T-helper 9 cell (primary cell): Measurements from ENCODE around the gene DYNC2I2.

ENCODE experiments used
- DNase-seq: peaks from one replicate; pipeline ENCODE4 v3.0.0-alpha.2; 2020

Gene DYNC2I2

GRCh38 chr9:128635266-128636023 is 21.2 kb downstream of the DYNC2I2 start:
- no peak for DNase-seq

- no peak for DNase-seq
Observed at GRCh38 chr9:128634651-128635262, 21.9 kb downstream of the DYNC2I2 start.

DNA sequence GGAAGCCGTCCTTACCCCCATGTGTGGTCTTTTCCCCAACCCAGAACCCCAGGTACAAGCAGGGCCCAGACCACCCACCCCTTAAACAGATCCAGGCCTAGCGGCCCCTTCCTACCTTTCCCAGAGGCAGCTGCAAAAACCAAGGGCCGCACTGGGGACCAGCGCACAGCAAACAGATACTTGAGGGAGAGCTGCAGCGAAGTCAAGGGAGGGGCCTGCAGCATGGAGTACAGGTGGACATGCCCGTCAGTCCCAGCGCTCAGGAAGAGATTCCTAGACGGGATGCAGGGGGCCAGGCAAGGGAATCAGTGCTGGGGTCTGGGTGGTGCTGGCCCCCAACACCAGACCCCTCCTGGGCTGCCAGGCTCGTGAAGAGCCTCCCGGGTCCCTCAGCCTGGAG is 22.5 kb downstream of the DYNC2I2 start:
- no peak for DNase-seq

- no peak for DNase-seq
Observed at GRCh38 chr9:128633601-128634000, 23.0 kb downstream of the DYNC2I2 start.

DNA sequence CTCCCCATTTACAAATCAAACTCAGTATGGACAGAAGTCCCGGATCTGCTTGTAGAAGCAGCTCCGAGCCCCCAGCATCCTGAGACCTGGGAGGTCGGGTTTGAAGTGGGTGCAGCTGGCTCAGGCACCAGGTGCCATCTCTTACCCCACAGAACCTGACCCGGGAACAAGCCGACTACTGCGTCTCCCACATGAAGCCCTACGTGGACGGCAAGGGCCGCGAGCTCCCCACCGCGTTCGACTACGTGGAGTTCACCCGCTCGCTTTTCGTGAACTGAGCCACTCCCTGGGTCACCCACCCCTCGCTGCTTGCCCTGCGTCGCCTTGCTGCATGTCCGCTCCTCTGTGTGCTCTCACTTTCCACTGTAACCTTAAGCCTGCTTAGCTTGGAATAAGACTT is 23.6 kb downstream of the DYNC2I2 start:
- DNase-seq: no peak

DNA sequence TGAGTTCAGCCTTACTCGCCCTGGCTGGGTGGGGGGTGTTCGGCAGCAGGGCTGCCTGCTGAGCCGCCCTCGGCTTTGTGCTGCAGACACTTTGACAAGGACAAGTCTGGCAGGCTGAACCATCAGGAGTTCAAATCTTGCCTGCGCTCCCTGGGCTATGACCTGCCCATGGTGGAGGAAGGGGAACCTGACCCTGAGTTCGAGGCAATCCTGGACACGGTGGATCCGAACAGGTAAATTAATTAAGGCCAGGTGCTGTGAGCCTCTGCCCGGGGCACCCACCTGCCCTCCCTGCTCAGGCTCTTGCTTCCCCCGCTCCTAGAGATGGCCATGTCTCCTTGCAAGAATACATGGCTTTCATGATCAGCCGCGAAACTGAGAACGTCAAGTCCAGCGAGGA is 24.2 kb downstream of the DYNC2I2 start:
- no peak for DNase-seq

DNA sequence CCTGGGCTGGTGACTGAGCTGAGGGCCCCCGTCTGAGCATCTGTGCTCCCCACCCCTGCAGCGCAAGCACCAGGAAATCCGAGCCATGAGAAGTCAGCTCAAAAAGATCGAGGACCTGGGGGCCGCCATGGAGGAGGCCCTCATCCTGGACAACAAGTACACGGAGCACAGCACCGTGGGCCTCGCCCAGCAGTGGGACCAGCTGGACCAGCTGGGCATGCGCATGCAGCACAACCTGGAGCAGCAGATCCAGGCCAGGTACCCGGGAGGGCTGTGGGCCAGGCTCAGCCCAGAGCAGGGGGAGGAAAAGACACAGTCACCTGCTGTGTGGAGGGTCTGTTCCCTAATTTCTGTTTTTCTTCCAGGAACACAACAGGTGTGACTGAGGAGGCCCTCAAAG is 24.6 kb downstream of the DYNC2I2 start:
- no peak for DNase-seq

GRCh38 chr9:128631636-128632035 is 25.0 kb downstream of the DYNC2I2 start:
- DNase-seq: no peak

DNA sequence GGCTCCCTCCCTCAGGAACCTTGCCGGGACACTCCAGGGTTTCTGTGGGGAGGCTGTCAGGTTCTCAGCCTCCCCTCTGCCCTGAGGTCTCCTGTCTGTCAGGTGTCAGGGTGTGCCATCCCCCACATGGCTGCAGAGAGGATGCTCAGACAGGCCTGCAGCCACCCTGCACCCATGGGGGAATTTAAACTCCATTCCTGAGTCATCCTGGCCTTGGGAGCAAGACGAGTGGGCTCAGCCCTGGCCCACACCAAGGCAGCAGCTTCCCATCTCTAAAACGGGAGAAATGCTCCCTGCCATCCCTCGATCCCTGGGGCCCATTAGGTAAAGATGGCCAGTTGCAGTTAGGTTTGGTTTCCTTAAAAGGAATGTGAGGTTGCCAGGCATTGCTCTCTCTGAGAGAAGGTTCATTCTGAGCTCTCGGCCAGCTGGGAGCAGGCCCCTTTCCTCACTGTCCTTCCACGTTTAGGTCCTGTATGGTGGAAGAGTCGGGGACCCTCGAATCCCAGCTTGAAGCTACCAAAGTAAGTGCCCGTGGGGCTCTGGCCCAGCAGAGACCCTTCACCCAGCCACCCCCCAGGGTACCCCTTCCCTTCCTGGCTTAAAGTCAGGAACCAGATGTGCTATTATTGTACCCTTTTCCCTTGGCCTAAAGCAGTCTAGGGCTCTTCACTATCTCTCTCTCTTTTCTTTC is 26.6 kb downstream of the DYNC2I2 start:
- no peak for DNase-seq

- DNase-seq: no peak
Observed at GRCh38 chr9:128629136-128629535, 27.5 kb downstream of the DYNC2I2 start.

DNA sequence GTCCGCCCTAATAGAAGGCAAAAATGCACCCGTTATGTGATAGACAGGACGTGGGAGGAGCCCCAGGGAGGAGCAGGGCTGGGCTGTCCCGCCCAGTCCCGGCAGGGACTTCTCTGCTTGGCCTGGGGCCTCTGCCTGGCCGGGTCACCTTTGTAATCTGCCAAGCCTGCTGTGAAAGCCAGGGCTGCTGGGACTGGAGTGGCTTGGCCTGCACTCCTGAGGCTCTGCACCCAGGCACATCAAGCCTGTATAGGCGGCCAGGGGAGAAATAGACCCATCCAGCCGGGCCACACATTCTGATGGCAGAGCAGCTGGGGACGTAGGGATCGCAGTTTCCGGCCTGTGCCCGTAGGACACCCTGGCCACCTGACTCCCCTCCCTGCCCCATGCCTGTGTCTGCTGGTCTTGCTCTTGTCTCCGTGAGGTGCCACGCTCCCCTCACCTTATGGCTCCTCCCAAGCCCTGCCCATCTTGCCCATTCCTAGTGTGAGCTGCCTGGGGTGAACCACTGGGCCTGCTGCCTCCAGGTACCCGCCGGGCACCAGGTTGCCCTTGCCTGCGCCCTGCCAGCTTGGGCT is 28.1 kb downstream of the DYNC2I2 start:
- no peak for DNase-seq

DNA sequence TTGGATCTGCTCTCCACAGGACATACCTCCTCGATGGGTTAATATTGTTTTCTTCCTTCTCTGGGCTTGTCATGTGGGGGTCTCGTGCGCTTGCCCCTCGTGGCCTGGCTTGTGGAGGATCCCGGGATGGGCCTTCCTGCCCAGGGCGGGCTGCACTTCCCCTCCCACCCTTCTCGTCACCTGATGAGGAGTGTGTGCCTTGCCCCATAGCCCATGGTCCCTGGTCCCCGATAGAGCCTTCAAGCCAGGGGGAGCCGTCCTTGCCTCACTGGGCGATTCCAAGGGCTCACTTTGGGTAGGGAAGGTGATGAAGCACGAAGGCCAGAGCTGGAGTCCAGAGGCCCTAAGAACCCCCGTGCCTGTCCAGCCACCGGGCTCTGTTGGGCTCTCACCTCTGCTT is 28.7 kb downstream of the DYNC2I2 start:
- DNase-seq: no peak

DNA sequence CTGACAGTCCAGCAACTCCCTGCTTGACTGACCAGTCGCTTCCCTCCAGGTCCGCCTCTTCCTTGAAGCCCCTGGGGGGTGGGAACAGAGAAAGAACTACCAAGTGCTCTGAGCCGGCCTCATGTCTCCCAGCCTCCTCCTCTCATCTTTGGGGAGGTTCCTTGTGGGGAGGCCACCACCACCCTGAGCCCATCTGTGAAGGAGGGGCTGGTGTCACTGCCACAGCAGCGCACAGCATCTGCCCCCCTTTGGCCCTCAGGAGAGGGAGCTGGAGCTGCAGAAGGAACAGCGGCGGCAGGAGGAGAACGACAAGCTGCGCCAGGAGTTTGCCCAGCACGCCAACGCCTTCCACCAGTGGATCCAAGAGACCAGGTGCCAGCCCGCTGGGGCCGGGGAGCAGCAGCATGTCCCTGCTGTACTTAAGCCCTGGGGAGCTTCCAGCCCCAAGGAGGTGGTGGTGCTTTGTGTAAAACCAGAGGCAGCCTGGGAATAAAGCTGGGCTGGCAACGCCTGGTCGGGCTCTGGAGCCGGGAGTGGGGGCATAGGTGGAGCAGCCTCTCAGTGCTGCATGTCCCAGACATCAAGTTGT is 29.4 kb downstream of the DYNC2I2 start:
- no peak for DNase-seq

DNA sequence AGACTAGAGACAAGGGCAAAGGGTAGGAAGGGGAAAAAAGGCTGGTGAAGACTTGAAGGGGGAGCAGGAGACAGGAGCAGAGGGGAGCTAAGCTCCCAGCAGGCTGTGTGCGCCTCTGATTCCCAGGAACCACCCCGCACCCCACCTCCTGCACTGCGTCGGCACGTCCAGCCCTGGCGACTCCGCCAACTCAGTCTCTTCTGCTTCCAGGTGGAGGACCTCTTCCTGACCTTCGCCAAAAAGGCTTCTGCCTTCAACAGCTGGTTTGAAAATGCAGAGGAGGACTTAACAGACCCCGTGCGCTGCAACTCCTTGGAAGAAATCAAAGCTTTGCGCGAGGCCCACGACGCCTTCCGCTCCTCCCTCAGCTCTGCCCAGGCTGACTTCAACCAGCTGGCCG is 30.5 kb downstream of the DYNC2I2 start:
- DNase-seq: no peak

- DNase-seq: no peak
Observed at GRCh38 chr9:128625391-128626146, 31.1 kb downstream of the DYNC2I2 start.

- no peak for DNase-seq
Observed at GRCh38 chr9:128624566-128624965, 32.1 kb downstream of the DYNC2I2 start.

DNA sequence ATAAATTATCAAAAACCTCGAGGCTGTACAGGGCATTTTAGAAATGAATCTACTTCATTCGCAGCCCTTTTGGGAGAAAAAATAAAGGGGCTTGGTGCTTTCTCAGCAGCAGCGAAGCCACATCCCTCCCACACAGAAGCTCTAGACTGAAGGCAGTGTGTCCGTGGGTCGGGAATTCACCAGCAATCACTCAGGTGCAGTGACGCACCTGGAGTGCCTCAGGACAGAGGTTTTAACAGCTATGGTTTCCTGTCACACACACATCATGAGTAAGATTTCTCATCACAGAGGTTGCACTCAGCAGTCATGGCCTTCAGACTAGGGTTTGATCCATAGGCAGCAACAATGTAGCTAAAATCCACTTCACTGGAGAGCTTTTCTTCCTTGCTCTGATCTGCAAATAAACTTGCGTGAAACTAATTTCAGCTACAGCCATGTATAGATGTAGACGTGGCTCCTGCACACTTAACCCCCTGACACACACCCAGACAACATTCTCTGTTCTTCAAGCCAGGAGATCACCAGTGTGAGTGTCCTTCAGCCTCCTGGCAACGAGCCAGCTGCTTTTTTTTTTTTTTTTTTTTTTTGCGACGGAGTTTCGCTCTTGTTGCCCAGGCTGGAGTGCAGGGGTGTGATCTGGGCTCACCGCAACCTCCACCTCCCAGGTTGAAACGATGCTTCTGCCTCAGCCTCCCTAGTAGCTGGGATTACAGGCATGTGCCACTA is 34.8 kb downstream of the DYNC2I2 start:
- no peak for DNase-seq

- DNase-seq: no peak
Observed at GRCh38 chr9:128619779-128620178, 36.9 kb downstream of the DYNC2I2 start.

DNA sequence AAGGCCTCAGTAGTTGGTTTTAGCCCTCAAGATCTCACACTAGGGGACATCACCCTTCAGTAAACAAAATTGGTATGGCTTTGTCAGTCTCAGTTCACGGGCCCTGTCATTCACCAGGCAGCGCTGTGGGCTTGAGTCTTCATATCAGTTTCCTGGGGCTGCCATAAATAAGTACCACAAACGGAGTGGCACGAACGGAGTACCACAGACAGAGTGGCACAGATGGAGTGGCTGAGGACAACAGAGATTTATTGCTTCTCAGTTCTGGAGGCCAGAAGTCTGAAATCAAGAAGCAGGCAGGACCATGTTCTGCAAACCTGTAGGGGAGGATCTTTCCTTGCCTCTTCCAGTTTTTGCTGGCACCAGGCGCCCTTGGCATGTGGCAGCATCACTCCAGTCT is 37.5 kb downstream of the DYNC2I2 start:
- DNase-seq: no peak

GRCh38 chr9:128617943-128618342 is 38.7 kb downstream of the DYNC2I2 start:
- no peak for DNase-seq

DNA sequence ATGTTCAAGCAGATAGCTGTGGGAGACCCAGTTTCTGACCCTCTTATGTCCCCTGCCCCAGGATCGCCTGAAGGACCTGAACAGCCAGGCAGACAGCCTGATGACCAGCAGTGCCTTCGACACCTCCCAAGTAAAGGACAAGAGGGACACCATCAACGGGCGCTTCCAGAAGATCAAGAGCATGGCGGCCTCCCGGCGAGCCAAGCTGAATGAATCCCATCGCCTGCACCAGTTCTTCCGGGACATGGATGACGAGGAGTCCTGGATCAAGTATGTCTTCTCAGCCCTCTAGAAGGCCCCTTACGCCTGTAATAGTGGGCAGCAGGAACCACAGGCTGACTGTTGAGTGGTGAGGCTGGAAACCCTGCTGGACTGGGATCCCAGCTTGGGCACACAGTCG is 41.1 kb downstream of the DYNC2I2 start:
- DNase-seq: no peak

DNA sequence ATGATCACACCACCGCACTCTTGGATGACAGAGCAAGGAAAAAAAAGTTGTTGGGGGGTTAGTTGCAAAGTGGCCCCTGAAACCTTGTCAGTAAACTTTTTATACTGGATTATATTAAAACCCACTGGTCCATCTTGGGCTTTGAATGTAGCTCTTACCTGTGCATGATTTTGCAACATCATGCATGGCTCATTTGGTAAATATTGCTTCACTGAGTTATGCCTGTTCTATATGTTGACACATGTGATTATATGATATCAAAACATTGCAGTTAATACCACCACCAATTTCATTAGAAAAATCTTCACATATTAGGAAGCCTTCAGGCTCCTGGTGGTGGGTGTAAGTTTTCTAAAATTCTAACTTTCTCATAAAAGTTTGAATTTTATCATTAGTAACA is 41.9 kb downstream of the DYNC2I2 start:
- no peak for DNase-seq
